SU-DHL-6 (cell line): Measurements from ENCODE around the gene SLC17A9.

Source experiments
- H2AFZ ChIP-seq: fragments of 200-600 bp; sonication (generic); 2 replicates; pipeline ENCODE4 v1.6.1; 2014; ENCODE audit warnings: low read depth, mild to moderate bottlenecking, moderate library complexity, mixed read lengths, antibody characterized with exemption, low read length; ENCODE audit not compliant: severe bottlenecking
- H3F3A ChIP-seq: fragments of 200-600 bp; shearing (Covaris generic); 2 replicates; pipeline ENCODE4 v1.6.0; 2016; ENCODE audit warnings: antibody characterized with exemption, mild to moderate bottlenecking; ENCODE audit not compliant: insufficient read depth
- H3K27ac ChIP-seq: fragments of 200-600 bp; sonication (generic); 2 replicates; pipeline ENCODE4 v1.5.1; 2016; ENCODE audit warnings: low read depth, mild to moderate bottlenecking, low read length, moderate library complexity, mixed read lengths
- H3K27me3 ChIP-seq: fragments of 200-600 bp; sonication (generic), shearing (Covaris generic); 2 replicates; pipeline ENCODE4 v1.6.0; 2014; ENCODE audit warnings: mild to moderate bottlenecking, low read length
- H3K36me3 ChIP-seq: fragments of 200-600 bp; sonication (generic); 2 replicates; pipeline ENCODE4 v1.6.1; 2014; ENCODE audit warnings: mild to moderate bottlenecking, low read length, mixed read lengths
- H3K4me2 ChIP-seq: fragments of 300-600, 200-600 bp; shearing (Covaris generic), sonication (generic); 2 replicates; pipeline ENCODE4 v1.6.0; 2014; ENCODE audit warnings: low read length, low read depth, mild to moderate bottlenecking; ENCODE audit not compliant: poor library complexity, severe bottlenecking
- H3K4me3 ChIP-seq: fragments of 200-600 bp; sonication (generic); 2 replicates; pipeline ENCODE4 v1.5.1; 2014; ENCODE audit warnings: antibody characterized with exemption, low read length, mild to moderate bottlenecking, mixed read lengths; ENCODE audit not compliant: insufficient read depth, poor library complexity, severe bottlenecking
- H3K79me2 ChIP-seq: fragments of 200-600 bp; sonication (generic); 2 replicates; pipeline ENCODE4 v1.6.1; 2014; ENCODE audit warnings: mild to moderate bottlenecking, low read length, moderate library complexity; ENCODE audit not compliant: insufficient read depth
- H3K9ac ChIP-seq: fragments of 200-600 bp; sonication (generic); 2 replicates; pipeline ENCODE4 v1.7.0; 2014; ENCODE audit warnings: mild to moderate bottlenecking, low read length
- H3K9me2 ChIP-seq: fragments of 200-600 bp; sonication (generic); replicated peaks from 2 replicates; pipeline ENCODE4 v1.6.1; 2014; ENCODE audit warnings: low read length; ENCODE audit not compliant: insufficient read depth
- H3K9me3 ChIP-seq: fragments of 200-600 bp; sonication (generic); 2 replicates; pipeline ENCODE4 v1.6.1; 2014; ENCODE audit warnings: low read length, mixed read lengths; ENCODE audit not compliant: insufficient read depth
- H4K20me1 ChIP-seq: fragments of 200-600 bp; sonication (generic); 2 replicates; pipeline ENCODE4 v1.6.1; 2014; ENCODE audit warnings: low read depth, mild to moderate bottlenecking, antibody characterized with exemption, low read length, moderate library complexity, mixed read lengths
- CTCF ChIP-seq: fragments of 200-600 bp; sonication (generic); IDR thresholded peaks from one replicate; pipeline ENCODE4 v1.5.1; 2017; ENCODE audit warnings: antibody characterized with exemption, mild to moderate bottlenecking, low read length, moderate library complexity; ENCODE audit not compliant: insufficient read depth, poor library complexity, severe bottlenecking
- EZH2phosphoT487 ChIP-seq: fragments of 200-600 bp; sonication (generic), shearing (Covaris generic); conservative IDR thresholded peaks from 2 replicates; pipeline ENCODE4 v1.6.1; 2018; ENCODE audit warnings: mild to moderate bottlenecking, antibody characterized with exemption, low read length, moderate library complexity, mixed read lengths

Gene SLC17A9

GRCh38 chr20:62925420-62926228 lies 26.9 kb upstream of the SLC17A9 start:
- Histone ChIP-seq H3K9ac (peak overlapping the region; percentile 81), H3K27me3 (no peaks in the 10 kb centered on the region), H3K9me3 (no peaks in the 10 kb centered on the region), H3K79me2 (peaks cover 96% of the 10 kb centered on the region), H3K27ac (peak overlapping the region; percentile 86), H4K20me1 (peaks cover 15% of the 10 kb centered on the region), H3K4me2 (peak overlapping the region; percentile 83), H3K4me3 (peak overlapping the region; percentile 81), H3F3A (peaks cover 11% of the 10 kb centered on the region; the same call in 1 of the 2 replicates), H3K36me3 (no peaks in the 10 kb centered on the region), H2AFZ (no peak overlapping the region), H3K9me2 (no peaks in the 10 kb centered on the region)
- TF ChIP-seq EZH2phosphoT487 (no peak), CTCF (no peak)

GRCh38 chr20:62926229-62927127 lies 26.0 kb upstream of the SLC17A9 start, which contains the start of gene DIDO1:
Gene DIDO1 (minus strand): TSS chr20:62926505.
- no peaks in the 10 kb centered on the region for H3K9me3 ChIP-seq
- H4K20me1 ChIP-seq = peaks cover 12% of the 10 kb centered on the region
- no peak within 1 kb of the TSS for H2AFZ ChIP-seq
- H3K36me3 ChIP-seq = no peaks in the 10 kb centered on the region
- H3K27ac ChIP-seq = peak within 1 kb of the TSS; percentile 86
- H3K9ac ChIP-seq = peak within 1 kb of the TSS; percentile 81
- peak; percentile 47 for TF ChIP-seq CTCF
- TF ChIP-seq EZH2phosphoT487 = no peak
- no peaks in the 10 kb centered on the region for H3K9me2 ChIP-seq
- H3K4me3 ChIP-seq = peak within 1 kb of the TSS; percentile 81
- H3K4me2 ChIP-seq = peak within 1 kb of the TSS; percentile 88
- H3K27me3 ChIP-seq = no peaks in the 10 kb centered on the region
- H3K79me2 ChIP-seq = peaks cover 96% of the 10 kb centered on the region
- H3F3A ChIP-seq = peaks cover 15% of the 10 kb centered on the region; the same call in 1 of the 2 replicates

GRCh38 chr20:62927128-62927705 lies 25.3 kb upstream of the SLC17A9 start:
- H3K9ac ChIP-seq = peak overlapping the region; percentile 81

More at GRCh38 chr20:62927128-62927705, 25.3 kb upstream of the SLC17A9 start:
- Histone ChIP-seq H2AFZ (no peak overlapping the region), H3K36me3 (no peaks in the 10 kb centered on the region), H3K9me2 (no peaks in the 10 kb centered on the region), H3K79me2 (peaks cover 96% of the 10 kb centered on the region), H3K27ac (peak overlapping the region; percentile 86), H3K27me3 (no peaks in the 10 kb centered on the region), H3K9me3 (no peaks in the 10 kb centered on the region), H3F3A (peaks cover 15% of the 10 kb centered on the region; the same call in 1 of the 2 replicates), H3K4me3 (peak overlapping the region; percentile 81), H4K20me1 (peaks cover 13% of the 10 kb centered on the region), H3K4me2 (peak overlapping the region; percentile 88)
- no peak for TF ChIP-seq EZH2phosphoT487
- TF ChIP-seq CTCF = no peak
